Measurements from ENCODE around the gene DLGAP1. TPM values are rescaled to one million over a fixed set of nuclear protein-coding genes. Genes with fewer than 3 reads are reported as not detected.

The DLGAP1 gene
- total RNA-seq, 1 donor from 2014 or later, result 57.1 TPM

DNA sequence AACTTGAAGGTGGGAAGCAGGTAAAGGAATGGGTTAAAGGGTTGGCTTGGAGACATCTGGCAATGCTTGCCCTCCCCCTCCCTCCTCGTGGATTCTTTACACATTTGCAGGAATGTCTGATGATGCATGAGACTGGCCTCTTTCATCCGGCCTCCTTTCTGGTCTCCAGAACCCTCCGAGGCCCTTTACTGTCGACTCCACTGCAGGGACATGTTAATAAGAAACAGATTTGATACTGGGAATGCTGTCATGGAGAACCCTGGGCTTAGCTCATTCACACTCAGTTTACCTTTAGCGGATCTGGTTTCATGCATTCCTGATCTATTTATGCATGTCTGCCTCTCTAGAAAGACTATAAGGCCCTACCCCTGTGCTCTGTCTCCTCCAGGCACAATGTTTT, 766.4 kb downstream of the DLGAP1 start:
- FAIRE-seq, result no peak
- no peak for DNase-seq (ENCODE audit: low spot score in 2 of 2)

DNA sequence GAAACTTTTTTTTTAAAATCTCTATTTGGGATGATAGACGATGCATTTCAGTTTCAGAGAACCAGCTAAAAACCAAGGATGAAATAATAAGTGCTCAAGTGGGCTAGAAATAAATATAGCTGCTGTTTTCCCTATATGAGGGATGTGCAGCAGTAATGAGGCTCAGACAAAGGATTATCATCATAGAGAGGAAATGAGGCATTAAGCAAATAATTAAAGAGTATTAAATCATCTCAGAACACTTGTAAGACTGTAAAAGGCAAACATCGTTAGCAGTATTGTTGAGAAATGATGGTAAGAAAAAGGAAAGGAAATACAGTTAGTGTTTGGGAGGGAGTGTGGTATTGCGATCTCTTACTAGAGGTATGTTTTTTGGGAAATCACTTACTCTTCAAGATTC, 771.6 kb downstream of the DLGAP1 start:
- FAIRE-seq (no peak), DNase-seq (ENCODE audit: low spot score in 2 of 2) (no peak)

DNA sequence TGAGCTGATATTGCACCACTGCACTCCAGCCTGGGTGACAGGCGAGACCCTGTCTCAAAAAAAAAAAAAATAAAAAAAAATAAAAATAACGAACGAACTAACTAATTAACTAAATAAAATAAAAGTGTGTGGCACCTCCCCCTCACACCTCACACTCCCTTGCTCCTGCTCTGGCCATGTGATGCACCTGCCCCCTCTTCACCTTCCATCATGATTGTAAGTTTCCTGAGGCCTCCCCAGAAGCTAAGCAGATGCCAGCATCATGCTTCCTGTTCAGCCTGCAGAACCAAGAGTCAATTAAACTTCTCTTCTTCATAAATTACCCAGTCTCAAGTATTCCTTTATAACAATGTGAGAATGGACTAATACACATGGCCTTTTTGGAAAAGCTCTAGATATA, 773.0 kb downstream of the DLGAP1 start:
- no peak for DNase-seq (ENCODE audit: low spot score in 2 of 2)

DNA sequence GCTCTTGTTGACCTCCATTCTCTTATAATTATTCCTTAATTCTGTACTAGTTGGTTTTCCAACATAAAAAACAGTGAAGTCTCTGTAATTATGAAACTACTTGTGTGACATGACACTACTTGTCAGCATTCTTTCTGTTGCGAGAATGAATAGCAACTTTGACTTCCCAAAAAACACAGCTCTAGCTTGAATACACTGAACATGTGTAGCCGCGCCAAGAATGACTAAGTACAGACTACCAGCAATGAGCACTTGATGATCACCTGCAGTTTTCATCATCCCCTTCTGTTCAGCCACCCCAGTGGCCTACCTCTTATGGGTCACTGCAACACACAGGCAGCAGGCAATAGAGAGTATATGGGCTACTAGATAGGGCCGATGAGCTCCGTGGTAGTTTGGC, 775.9 kb downstream of the DLGAP1 start:
- no peak for DNase-seq (ENCODE audit: low spot score in 2 of 2)
- FAIRE-seq, result no peak

More for the DNA sequence above, 773.0 kb downstream of the DLGAP1 start:
- no peak for FAIRE-seq

DNA sequence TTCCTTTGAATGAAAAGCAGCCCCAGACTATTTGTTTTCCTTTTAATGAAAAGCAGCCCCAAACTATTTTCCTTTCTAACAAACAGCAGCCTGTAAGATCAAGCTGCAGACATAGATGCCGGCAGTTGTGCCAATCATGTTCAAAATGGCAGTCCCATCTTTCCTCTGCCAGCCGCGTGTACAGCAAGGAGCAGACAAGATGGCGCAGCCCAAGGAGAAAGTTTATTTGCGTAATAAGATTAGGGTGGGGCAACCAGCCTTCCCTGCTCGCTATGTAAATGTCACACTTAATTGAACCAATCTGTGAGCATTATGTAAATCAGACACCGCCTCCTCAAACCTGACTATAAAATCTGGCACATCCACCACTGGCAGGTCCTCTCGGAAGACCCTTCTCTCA, 779.1 kb downstream of the DLGAP1 start:
- DNase-seq (ENCODE audit: low spot score in 2 of 2), result no peak
- FAIRE-seq, result no peak

DNA sequence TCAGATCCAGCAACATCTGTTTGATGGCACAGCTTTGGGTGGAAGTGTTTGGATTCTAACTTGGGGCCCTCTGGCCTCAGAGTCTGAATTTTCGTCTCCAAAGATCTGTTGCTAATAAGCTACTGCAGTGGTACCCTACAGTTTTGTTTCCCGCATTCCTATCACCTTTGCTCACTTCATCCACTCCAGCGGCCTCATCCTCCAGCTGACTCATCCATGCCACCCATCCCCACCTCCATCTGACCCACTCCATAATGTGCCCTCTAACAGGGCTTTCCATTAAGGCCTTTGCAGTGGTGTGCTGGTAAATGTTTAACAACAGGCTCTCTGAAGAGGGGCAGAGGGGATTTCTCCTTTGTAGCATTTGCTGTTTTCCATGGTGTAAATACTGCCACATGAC, 779.7 kb downstream of the DLGAP1 start:
- DNase-seq (ENCODE audit: low spot score in 2 of 2) (no peak), FAIRE-seq (no peak)

DNA sequence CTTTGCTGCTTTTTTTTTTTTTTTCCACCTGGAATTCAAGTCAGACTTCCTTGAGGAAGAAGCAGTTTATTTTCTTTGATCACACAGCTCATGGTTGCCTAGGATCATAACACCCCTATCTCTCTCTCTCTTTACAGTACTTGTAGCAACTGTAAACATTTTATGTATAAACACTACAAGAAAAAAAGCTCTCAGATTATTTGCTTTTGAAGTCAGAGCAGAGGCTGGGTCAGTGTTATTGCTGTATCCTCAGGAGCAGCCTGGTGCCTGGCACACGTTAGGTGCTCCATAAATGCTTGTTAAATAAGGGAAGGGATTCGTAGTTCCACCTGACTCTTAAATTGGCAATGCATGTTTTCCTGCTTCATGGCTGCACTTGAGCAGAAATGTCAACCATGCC, 783.9 kb downstream of the DLGAP1 start:
- DNase-seq (ENCODE audit: low spot score in 2 of 2) (no peak), FAIRE-seq (no peak)

DNA sequence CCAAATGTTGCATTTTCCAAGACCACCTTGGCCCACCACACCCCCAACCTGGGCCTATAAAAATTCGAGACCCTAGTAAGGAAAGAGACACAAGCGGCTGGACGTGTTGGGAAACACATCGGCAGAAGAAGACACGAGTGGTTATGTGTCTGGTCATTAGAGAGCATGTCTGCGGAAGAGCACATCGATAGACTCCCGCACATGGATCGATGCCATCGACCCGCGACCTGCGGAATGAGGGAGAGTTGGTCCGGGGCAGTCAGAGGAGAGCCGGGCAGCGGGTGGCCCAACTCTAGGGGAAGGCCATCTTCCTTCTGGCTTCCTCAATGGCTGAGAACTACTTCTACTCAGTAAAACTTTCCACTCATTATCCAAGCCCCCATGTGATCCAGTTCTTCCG, 785.7 kb downstream of the DLGAP1 start:
- no peak for FAIRE-seq
- DNase-seq (ENCODE audit: low spot score in 2 of 2), result no peak

DNA sequence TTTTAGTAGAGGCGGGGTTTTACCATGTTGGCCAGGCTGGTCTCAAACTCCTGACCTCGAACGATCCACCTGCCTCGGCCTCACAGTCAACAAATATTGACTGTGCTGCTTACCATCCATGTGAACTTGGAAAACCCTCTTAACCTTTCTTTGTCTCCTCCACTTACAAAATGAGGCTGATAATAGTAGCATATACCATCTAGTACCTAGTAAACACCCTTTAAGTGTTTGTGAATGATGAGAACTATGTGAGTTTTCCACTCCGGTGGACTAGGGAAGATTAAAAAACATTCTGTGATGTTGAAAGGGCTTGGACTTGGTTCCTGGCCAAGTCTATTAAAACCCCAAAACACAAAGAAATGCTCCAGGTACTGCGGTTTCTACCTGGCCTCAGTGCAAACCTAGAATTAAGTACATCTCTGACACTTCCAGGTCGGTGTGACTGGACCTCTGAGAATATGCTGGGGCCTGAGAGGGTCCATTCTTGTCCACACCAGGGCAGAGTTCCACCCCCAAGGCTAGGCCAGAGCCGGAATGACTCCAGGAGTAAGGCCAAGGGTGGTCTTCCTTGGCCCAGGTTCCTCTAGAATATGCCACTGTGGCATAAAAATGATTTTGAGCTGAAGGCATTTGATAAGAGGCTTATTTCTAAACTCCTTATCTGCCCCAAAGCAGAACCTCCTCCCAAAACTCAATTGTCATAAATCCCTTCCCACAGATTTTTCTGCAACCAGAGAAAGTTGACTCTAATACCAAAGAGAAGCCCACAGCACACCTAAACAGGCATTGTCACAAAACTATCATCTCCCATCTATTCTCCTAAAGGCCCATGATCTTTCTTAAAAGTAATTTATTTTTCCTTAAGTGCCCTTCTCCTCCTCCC, 787.6 kb downstream of the DLGAP1 start:
- no peak for DNase-seq (ENCODE audit: low spot score in 2 of 2)
- FAIRE-seq, result no peak

DNA sequence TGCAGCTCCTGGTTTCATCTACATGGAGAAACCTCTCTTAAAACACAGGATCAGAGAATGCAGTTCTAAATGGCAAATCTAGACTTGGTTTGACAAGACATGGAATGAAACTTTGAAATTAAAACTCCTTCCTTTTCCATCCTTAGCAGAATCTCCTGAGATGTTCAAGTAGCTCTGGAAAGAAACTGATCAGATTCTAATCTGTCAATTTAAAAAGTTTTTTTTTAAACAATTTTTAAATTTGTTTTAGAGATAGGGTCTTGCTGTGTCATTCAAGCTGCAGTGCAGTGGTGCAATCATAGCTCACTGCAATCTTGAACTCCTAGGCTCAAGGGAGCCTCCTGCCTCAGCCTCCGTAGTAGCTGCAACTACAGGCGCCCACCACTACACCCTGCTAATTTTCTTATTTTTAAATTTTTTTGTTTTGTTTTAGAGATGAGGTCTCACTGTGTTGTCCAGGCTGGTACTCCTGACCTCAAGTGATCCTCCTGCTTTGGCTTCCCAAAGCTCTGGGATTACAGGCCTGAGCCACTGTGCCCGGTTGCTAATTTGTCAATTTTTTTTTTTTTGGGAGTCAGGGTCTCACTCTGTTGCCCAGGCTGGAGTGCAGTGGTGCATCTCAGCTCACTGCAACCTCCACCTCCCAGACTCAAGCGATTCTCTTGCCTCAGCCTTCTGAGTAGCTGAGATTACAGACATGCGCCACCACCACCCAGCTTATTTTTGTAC, 788.4 kb downstream of the DLGAP1 start:
- no peak for FAIRE-seq
- no peak for DNase-seq (ENCODE audit: low spot score in 2 of 2)

DNA sequence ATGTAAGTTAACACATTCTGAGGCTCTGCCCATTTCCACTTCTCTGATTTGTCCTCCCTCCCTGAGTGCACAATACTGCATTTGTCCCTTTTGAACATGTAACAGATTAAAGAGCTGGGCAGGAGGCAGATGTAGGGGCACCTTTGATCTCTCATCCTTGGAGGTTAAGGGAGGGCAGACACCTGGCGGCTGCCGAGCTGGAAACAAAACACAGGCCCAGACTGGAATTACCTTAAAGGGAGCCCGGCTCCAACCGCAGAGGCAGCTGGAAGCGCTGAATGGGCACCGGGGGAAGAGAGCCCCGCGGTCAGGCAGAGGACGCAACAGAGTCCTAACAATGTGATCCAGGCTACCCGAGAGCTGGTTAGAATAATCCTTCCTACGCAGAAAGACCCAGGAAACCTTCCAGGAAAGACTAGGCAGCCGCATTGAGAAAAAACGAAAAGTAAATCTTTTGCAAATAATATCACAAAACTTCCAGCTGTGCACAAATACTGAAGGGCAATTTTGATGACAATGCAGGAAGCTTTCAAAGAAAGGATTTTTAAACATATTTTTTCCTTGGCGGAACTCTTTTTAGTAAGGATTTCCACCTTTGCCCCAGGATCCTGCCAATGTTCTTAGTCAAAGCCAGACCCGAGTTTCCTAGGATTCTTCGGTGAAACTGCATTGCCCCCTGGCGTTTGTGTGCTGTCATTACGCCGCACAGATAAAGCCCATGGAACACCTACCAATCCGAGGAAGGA, 789.2 kb downstream of the DLGAP1 start:
- DNase-seq (ENCODE audit: low spot score in 2 of 2), result peak; percentile 56 to 74
- peak; percentile 36 for FAIRE-seq

DNA sequence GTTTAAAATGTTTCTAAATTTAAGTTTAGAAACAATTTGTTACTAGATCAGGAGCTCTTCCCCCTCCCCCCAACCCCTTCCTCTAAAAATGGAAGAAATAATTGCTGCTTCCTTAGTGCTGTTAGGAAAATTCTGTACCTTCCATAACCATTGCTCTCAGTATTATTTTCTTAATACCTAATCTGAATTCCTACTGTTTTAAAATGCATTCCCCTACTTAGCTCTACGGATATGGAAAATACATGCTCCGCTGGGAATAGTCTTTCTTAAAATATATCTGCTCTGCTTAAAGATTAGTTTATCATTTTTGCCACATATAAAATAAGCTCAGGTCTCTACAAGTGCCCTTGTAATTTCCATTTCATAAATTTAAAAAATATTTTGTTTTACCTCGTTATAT, 789.9 kb downstream of the DLGAP1 start:
- DNase-seq (ENCODE audit: low spot score in 2 of 2) (no peak), FAIRE-seq (no peak)

DNA sequence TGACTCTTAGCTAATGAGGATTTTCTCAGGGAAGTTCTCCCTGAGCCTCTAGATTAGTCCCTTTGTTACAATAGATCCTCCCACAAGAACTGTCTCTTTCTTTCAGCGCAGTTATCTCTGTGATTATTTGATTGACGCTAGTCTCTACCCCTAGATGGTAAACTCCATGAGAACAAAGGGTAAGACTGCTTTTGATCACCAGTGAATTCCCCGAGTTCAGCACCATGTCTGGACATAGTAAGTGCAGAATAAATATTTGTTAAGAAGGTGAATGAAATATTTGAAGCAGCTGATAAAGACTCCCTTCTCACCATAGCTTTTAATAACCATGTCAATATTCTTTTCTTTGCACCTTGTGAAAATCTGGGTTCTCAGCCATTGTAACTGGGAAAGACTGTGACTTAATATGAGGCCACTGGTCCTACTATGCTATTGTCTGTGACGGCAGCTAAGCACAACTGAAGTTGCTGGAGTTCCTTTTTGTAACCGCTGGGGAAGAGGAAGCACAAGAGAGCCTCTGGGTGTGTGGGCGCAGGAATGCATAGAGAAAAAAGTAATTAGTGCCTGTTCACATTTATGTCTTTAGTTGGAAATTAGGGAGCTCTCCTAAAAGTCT, 790.4 kb downstream of the DLGAP1 start:
- DNase-seq (ENCODE audit: low spot score in 2 of 2), result no peak
- no peak for FAIRE-seq

DNA sequence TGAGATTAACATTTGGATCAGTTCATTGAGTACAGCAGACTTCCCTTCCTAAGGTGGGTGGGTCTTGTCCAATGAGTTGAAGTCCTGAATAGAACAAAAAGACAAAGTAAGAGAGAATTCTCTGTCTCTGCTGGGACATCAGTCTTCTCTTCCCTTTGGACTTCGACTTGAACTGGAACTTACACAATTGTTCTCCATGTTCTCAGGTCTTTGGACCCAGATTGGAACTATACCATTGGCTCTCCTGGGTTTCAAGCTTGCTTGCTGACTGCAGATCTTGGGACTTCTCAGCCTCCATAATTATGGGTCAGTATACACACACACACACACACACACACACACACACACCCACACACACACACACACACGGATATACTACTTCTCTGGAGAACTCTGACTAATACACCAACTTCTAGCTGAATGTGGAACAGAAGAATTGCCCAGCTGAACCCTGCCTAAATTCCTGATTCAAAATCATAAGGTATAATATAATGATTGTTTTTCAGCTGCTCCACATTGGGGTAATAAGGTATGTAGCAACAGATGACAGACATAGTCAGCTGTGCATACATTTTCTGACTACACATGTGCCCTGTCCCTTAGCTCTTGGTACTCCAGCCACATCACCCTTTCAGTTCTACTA, 791.1 kb downstream of the DLGAP1 start:
- FAIRE-seq (no peak), DNase-seq (ENCODE audit: low spot score in 2 of 2) (no peak)

DNA sequence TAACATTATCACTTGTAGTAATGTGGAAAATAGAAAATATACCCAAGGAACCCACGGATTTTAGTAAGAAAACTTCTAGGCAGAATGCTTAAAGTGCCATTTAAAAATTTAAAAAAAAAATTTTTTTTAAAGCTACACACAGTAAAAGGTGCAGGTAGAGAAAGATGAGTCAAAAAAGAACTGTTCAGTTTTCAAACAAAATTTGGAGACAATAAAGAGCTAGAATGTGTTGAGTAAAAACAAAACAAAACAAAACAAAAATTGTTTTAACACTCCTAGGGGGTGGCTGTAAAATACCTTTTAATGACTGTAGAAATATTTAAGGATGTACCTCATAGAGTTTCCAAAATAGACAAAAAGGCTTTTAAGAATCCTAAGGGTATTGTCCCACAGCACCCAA, 793.1 kb downstream of the DLGAP1 start:
- no peak for FAIRE-seq
- DNase-seq (ENCODE audit: low spot score in 2 of 2), result no peak

DNA sequence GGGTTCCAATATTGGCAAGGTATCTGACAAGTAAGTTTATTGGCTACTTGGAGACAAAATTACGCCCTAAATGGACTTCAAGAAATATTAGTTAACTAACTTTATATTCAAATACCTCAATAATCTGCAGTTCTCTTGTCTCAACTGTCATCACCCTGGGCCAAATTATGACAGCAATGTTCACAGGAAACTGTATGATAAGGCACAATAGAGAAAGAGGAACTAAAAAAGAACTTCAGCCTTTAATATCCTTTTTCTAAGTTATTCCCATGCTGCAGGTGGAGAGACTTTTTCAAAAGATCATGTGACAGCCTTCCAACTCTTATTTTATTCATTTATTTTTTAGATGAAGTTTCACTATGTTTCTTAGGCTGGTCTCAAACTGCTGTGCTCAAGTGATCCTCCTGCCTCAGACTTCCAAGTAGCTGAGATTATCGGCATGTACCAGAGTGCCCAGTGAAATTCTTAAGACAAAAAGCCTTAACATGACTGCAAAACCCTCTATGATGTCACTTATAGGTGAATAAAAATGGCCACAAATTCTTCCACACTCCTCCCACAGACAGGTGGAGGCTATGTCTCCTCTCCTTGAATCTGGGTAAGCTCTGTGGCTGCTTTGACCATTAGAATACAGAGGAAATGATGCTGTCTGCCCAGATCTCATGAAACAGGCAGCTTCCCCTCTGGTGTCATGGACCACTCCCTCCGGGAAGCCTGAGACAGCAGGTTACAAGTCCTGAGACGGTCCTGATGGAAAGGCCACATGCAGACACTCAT, 794.2 kb downstream of the DLGAP1 start:
- DNase-seq (ENCODE audit: low spot score in 2 of 2) (no peak), FAIRE-seq (no peak)

DNA sequence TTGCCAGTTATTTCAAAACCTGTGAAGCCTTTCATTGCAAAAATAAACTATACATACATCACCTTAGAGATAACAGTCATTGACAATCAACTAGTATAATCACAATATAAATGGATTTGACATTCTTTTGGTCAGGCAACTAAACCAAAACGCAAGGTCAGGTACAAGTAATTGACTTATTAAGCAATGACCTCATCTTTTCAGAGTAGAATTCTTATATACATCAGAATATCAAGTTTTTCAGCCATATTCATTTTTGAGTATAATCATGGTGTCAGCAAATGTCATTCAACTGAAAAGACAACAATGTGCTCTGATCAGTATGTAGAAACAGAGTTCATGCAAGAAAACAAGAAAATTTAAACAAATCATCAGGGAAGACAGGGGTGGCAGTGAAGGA, 796.6 kb downstream of the DLGAP1 start:
- FAIRE-seq, result no peak
- no peak for DNase-seq (ENCODE audit: low spot score in 2 of 2)

DNA sequence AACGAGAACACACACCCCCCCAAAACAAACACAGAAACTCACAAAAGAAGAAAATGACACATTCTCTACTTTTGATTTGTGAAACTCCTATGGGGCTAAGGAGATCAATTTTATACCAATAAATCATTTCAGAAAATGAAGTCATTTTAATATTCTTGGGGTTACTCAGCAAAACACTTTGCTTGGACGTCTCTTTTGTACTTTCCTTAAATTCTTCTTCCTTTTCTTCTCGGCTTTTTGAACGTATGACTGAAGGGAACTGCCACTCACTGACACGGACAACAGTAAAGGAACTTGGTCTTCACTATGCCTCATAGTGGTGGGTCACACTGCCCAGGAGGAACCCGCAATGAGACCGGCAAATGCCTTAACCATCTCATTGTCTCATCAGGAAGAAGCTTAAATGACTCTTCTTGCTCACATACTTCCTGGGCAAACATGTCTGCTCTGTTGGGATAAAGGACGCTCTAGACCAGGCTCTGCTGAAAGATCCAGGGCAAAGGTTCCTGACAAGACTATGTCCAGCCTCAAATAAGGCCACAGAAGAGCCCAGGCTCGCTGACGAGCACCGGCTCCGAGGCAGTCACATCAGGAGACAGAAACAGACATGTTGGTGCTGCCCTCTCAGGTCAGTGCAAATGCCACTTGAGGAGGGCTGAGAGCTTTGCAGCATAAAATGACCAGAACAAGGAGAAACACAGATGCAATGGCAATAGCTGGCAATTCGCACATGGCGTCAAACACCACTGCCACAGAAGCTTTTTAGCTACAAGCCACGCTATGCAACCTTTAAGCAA, 799.7 kb downstream of the DLGAP1 start:
- FAIRE-seq (no peak), DNase-seq (ENCODE audit: low spot score in 2 of 2) (no peak)
